ENCODE measurements around the gene TFE3.

The TFE3 gene

DNA sequence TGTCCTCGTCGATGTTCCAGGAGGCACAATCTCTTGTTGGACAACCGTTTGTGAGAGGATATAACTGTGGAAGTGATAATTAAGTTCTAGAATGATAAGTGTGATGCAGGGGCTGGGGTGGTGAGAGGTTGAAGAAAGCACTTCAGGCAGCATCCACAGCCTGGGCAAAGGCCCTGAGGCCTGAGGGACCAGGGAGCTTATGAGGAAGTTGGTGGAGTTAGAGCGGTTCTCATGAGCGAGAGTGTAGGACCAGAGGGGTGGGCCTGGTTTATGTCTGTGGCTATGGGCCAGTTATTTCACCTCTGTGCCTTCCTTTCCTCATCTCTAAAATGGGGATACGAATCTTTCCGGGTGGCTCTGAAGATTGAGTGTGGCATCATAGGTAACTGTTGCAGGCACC, 18.3 kb upstream of the TFE3 start:
- DNase-seq (ENCODE audit: low read depth): no peak

- DNase-seq (ENCODE audit: low read depth): no peak
Observed at GRCh38 chrX:49060914-49061313, 17.8 kb upstream of the TFE3 start.

DNA sequence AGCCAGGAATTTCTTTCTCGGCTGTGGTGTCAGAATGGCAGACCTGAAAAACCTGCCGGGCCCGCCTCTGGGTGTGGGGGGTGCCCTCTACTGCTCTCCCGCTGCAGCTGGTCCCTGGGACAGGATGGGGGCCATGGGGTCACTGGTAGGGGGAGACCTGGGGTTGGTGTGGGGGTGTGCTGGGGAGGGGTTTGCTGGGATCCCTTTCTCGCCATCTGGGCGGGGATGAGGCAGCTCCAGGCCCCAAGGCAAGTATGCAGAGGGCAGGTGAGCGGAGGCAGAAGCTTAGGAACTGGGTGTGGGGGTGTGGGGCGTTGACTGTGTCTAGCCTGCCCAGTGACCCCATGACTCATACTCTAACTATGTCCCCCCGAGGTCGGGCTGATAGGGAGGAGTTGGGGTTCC, 16.5 kb upstream of the TFE3 start:
- no peak for DNase-seq (ENCODE audit: low read depth)

- DNase-seq (ENCODE audit: low read depth): no peak
Observed at GRCh38 chrX:49059201-49059600, 16.0 kb upstream of the TFE3 start.

GRCh38 chrX:49058794-49059193, 15.6 kb upstream of the TFE3 start, which contains the start of gene CCDC120:
Gene CCDC120, plus strand, starts transcription at chrX:49058999. Its CDS starts 3,043 bp downstream, at chrX:49062042.
- DNase-seq (ENCODE audit: low read depth): no peak

DNA sequence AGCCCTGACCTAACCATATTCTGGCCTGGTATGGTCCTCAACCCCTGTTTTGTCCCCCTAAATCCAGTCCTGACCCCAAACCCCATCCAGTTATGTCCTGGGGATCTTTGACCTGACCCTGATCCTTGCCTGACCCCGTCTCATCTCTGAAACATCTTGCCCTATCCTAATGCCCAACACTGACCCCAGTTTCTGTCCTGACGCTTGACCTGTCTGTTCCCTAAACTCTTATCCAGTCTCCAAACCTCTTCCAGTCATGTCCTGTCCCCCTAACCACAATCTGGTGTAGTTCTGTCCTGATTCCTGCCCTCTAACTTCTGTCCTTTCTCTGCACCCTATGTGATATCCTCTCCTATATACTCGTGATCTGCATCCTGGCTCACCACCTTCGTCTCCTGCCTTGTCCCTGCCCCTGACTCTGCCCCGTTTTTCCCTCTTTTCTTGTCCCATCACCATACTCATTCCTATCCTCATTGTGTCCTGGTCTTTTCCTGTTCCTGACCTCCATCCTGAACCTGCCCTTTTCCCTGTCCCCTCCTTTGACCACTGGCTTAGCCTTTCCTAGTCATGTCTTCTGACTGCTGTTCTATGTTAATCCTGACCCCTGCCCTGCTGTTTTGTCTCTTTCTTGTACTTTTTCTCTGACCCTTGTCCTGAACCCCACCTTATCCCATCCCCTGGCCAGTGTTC, 11.1 kb upstream of the TFE3 start:
- no peak for DNase-seq (ENCODE audit: low read depth)

DNA sequence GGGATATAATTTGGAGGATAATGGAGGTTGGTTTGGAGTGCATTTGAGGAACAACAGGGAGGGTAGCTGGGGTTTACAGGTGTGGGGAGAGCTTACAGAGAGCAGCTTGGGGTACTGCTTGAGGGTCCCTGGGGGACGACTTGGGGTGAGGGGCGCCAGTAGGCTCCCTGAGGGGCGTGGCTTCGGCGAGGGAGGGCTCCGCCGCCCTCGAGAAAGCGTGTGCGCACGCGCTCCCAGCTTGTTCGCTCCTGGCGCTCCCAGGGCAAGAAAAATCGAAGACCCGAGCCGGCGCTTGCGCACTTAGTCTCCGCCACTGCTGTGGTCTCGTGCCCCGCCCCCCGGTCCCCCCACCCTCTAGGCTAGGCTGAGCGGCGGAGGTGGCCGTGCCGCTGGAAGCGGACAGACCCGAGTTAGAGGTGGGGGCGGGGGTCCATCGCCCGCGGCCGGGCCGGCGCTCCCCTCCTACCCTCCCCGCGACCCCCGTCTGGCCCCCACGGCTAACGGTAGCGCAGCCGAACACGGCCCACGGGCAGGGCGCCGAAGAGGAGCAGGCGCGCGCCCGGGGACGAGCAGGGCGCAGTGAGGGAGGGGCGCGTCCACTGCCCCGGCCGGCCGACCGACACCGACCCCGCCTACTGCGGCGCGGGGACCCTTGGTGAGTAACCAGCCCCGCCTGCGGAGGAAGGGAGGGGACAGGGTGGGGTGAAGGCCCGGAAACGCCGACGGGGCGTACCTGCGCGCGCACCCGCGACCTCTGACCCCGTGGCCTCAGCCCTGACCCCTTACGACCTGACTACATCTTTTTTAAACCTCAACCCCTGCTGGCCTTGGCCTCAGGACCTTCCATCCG, 10.3 kb upstream of the TFE3 start:
- no peak for DNase-seq (ENCODE audit: low read depth)

DNA sequence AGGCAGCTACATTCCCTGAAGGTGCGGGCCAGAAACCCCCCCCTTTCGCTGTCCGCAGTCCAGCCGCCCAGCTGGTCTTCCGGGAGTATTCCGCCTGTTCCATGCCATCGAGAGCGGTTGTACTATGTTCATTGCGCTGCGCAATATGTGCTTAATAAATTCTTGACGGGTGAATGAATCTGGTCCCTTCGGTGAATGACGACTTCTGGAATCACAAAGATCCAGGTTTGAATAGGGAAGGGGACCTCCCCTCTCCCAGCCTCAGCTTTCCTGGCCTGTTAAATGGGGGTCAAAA, 777 bp upstream of the TFE3 start:
- no peak for DNase-seq (ENCODE audit: low read depth)

DNA sequence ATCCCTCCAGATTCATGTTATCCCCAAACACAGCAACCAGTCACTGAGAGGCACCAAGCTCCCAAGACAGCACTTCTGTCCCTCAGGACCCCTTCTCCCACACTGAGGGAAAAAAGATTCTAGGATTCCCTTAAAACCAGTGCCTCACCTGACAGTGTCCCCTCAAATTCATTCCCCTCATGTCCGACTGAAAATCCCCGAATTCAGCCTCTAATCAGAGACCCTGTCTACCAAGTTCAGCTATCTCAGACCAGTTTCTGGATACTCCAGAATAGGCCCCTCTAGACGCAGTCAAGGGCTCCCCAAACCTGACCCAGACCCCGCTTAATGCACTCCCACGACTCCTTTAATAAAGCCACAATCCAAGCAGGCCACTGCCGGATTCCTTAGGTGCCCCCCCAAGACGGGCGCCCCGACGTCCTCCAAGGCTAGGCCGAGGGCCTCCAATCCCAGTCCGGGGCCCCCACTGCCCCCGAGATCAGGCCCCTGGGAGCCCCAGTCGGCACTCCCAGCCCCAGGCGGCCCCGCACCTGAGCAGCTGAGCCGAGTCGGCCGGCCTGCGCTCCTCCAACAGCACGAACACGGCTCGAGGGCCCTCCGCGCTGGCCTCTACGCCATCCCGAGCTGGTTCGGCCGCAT, 457 bp downstream of the TFE3 start:
- DNase-seq (ENCODE audit: low read depth): no peak

GRCh38 chrX:49041744-49042580, 1.2 kb downstream of the TFE3 start:
- peak; percentile 36 for DNase-seq (ENCODE audit: low read depth)

DNA sequence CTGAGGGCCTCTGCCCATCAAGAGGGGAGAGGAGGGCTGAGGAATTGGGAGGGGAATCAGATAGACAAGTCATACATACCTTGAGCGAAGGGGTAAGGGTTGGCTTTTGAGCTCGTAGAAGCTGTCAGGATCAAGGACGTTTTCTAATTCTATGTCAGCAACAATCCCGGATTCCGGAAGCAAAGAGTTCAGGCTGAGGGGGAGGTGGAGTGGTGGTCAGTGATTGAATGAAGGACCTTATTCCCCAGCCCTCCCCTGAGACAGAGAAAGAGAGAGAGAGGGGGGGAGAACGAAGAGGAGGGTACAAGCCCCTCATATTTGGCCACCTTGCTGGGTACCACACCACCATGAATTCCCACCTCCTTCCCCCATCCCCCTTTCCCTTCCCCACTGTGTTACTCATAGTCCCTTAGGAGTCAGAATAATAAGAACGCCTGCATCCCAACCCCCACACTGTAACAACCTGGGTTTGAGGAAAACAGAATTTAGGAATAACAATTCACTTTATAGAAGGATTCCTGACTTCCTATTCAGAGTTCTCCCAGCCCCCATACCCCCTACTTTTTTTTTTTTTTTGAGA, 2.7 kb downstream of the TFE3 start:
- DNase-seq (ENCODE audit: low read depth): no peak

GRCh38 chrX:49039598-49040375, 3.4 kb downstream of the TFE3 start:
- DNase-seq (ENCODE audit: low read depth): peak; percentile 86

DNA sequence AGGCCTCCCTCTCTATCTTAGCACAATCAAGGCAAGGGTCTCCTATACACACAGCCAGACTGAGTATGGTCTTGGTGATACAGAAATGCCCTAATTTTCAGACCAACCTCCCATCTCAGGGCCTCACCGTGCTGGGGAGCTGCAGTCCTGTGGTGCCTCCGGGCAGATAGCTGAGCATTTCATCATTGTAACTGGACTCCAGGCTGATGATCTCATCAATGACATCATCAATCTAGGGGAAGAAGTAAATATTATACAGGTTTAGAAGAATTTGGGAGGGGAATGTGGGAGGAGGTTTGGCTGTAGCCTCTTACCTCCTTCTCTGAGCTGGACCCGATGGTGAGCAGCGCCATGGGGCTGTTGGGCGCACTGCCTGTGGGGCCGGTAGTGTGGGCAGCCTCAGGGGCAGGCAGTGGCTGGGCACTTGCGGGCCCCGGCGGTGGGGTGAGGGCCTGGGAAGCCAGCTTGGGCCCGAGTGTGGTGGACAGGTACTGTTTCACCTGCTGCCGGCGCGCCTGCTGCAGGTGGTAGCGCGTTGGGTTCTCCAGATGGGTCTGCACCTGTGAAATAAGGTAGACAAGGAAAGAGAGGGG, 5.2 kb downstream of the TFE3 start:
- no peak for DNase-seq (ENCODE audit: low read depth)

DNA sequence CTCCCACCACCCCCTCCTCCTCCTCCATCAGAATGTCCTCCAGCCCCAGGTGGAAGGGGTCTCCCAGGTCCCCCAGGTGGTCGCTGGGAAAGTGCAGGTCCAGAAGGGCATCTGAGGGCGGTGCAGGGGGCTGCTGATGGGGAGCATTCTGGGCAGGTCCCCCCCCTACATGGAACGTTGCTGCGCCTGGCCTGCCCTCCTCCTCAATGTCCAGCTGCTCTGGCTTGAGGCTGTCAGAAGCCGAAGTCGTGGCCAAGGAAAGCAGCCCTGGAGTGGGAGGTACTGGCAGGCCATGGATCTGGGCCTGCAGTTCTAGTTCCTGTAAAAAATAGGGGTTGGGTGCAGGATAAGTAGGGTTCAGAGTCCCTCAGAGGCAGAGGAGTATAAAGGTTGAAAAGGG, 12.9 kb downstream of the TFE3 start:
- no peak for DNase-seq (ENCODE audit: low read depth)

- no peak for DNase-seq (ENCODE audit: low read depth)
Observed at GRCh38 chrX:49029876-49030275, 13.3 kb downstream of the TFE3 start.

DNA sequence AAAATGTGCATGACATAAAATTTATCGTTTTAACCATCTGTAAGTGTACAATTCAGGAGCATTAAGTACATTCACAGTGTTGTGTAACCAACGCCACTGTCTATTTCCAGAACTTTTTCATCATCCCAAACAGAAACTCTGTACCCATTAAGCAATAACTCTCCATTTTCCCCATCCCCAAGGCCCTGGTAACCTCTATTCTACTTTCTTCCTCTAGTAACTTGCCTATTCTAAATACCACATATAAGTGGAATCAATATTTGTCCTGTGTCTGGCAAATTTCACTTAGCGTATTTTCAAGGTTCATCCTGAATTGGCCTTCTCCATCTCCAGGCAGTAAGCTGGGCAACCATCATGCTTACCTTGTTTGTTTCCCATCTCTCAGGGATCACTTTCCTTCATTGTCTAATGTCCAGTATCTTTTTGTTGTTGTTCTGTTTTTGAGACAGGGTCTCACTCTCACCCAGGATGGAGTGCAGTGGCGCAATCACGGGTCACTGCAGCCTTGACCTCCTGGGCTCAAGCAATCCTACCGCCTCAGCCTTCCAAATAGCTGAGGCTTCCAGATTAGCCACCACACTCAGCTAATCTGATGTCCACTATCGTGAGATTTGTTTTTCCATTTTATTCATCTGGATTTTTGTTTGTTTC, 23.4 kb downstream of the TFE3 start:
- no peak for DNase-seq (ENCODE audit: low read depth)

GRCh38 chrX:49019050-49019449, 24.1 kb downstream of the TFE3 start:
- DNase-seq (ENCODE audit: low read depth): no peak

DNA sequence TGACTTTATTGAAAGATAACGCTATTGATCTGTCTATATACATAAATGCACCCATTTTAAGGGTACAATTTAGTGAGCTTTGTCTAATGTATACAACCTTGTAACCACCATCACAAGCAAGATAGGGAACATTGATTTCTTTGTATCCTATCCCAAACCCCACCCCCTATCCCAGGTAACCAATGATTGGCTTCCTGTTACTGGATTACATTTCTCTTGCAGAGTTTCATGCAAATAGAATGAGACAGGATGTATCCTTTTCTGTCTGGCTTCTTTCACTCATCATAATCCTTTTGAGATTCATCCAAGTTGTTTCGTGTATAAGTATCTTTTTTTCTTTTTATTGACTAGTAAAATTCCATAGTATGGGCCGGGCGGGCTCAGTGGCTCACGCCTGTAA, 39.5 kb downstream of the TFE3 start:
- no peak for DNase-seq (ENCODE audit: low read depth)

DNA sequence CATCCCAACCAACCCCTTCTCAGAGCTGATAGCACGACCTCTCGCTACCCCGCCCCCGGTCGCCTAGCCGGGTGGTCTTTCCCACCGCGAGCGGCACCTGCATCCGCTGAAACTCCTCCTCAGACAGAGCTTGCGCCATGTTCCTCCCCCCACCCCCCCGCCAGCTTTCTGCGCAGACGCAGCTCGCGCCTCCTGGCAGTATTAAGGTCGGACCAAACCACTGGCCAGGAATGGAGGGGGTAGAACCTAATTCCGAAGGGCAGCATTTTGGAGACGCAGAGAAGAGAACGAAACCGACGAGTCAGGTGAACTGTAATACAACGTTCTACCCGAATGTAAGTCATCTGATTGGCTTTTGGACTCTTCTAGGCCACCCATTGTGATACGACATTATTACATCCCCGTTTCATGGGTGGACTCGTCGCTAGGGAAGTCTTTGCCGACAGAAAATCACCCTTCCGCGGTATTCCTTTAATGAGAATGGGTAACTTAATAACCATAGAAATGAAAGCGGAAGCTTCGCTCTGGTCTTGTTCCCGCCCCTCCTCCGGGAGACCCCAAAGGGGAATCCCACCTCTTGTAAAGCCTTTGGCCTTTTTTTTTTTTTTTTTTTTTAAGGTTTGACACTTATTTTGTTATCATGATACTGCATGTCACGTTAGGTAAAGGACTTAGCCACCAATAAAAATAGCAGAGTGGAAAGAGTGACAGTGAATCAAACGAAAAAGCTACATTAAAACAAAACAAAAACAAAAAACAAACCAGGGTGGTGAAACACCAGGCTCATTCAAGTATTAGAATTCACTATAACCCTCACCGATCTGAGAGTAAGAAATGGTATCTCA, 40.8 kb downstream of the TFE3 start, which contains the start of gene GRIPAP1:
GRIPAP1 (minus strand) TSS at position 174 of the 845 bp plus-strand sequence; CDS start at position 139, 35 bp downstream.
- DNase-seq (ENCODE audit: low read depth): peak; percentile 46
